ENCODE results near the gene PPP1R9A.

The PPP1R9A gene

DNA sequence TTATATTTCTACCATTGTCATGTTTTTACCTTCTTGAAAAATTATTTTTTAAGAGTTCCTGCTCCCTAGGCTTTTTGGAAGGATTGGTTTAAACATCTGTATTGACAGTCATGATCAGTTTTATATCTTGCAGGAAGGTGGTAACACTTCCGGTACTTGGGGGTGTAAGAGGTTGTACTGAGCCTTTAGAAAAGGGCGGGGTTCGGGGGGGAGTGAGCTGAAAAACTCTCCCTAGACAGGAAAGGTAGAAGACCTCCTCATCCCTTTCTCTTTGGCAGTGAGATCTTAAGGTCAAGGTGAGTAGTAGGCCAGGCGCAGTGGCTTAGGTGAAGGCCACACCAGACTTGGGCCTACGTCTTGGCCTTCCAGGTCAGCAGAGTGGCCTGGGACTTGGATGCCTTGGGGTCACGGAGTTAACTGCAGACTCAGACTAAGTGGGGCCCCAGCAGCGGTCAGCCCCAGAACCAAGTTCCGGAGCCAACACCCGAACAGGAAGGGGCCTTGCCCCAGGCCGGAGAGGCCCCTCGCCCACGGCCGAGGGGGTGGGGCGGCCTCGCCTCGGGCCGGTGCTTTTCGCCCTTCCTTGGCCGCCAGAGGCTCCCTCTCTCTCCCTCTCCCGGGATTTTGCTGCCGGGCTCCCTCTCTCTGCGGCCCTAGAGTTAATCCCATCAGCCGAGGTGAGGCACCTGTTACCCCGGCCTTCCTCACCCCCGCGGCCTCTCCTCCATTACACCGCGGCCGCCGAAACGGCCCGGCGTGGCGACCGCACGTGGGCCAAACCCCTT lies at the start of gene PPP1R9A:
Gene PPP1R9A (plus strand): TSS at position 569 of the 785 bp plus-strand sequence. CDS start 2,520 bp downstream, outside the sequence.
- no peak for DNase-seq (ENCODE audit: low read depth)

DNA sequence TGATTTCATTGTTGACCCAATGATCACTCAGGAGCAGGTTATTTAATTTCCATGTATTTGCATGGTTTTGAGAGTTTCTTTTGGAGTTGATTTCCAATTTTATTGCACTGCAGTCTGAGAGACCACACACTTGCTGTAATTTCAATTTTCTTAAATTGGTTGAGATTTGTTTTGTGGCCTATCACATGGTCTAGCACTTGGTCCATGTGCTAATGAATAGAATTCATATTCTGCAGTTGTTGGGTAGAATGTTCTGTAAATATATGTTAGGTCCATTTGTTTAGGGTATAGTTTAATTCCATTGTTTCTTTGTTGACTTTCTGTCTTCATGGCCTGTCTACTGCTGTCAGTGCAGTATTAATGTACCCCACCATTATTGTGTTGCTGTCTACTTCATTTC lies 36.3 kb upstream of the PPP1R9A start:
- no peak for DNase-seq (ENCODE audit: low read depth)

- DNase-seq (ENCODE audit: low read depth): no peak
Observed at GRCh38 chr7:94873239-94873638, 34.2 kb upstream of the PPP1R9A start.

- DNase-seq (ENCODE audit: low read depth): no peak
Observed at GRCh38 chr7:94874036-94874785, 33.2 kb upstream of the PPP1R9A start.

DNA sequence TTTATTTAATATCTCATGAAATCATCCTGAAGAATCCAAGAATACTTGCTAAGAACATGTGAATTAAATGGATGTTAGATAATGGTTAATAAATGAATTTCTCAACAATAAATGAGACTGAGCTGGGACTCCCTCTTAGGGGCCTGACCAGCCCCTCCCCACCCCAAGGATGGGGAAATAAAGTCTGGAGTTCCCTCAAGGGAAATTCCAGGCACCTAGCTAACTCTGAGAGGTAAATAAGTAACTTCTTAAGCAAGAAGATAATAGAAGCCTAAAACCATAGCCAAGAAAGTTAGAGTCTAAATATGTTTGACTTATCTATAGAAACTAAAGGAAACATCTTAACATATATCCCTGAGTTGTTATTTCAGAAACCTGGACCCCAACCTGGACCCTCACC lies 32.2 kb upstream of the PPP1R9A start:
- DNase-seq (ENCODE audit: low read depth): no peak

DNA sequence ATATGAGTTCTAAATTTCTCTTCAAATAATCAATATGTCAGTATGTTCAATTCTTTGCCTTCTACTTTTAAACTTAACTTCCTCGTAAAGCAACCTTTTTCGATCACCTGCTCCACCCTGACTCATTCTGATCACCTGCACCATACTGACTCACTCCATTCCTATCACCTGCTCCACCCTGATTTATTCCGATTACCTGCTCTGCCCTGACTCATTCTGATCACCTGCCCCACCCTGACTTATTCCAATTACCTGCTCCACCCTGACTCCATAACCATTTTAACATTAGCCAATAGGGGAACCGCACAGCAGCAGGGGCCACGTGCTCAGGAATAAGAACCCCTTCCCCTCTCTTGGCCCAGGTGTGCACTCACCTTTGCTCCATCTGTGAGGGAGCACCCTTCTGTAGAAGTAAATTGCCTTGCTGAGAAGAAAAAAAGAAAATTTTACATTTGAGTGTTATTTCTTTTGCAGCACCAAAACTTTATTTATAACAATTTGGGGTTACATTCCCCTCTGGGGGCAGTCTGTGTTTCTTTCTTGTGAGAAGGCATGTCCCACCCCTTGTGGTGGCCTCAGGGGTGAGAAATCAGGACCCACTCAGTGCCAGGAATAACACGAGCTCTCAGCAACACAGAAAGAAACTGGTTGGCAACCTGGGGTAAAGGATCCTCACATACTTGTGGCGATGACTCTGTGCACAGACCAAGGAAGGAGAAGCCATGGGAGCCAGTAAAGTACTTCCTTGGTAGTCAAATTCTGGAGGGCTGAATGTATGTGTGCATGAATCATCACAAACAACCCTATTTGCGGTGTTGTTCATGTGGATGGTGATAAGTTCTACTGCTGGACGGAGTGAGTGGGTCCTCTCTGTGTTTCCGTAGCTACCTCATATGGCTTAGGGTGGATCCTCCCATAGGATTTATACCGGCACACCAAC lies 29.4 kb upstream of the PPP1R9A start:
- no peak for DNase-seq (ENCODE audit: low read depth)

DNA sequence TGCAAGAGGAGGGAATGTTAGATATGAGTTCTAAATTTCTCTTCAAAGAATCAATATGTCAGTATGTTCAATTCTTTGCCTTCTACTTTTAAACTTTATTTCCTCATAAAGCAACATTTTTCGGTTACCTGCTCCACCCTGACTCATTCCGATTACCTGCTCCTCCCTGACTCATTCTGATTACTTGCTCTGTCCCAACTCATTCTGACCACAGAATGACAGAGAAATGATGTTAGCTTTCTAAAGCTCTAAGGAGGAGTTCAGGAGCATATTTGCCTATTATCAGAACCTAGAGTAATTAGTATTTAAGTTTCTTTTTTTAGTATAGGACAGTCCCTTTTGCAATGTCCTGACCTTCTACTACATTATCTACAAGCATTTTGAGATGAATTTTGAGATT lies 24.5 kb upstream of the PPP1R9A start:
- no peak for DNase-seq (ENCODE audit: low read depth)

DNA sequence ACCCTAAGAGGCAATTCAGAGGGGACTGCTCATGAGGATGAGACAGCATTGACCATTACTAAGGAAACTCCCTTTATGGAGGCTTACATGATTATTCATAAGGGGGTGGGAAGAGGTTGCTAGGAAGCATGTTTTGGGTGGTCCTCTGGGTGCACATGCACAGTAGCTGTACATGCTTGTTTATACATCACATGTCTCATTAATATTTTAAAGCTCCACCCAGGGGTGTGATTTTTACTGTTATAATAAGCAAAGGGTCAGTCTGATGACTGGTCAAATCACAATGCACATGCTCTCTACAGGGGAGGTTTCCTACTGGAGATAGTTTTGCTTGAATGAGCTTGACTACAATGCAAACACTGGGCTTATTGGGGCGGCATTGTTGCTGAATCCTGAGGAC lies 23.8 kb upstream of the PPP1R9A start:
- no peak for DNase-seq (ENCODE audit: low read depth)

GRCh38 chr7:94888551-94888950 lies 18.8 kb upstream of the PPP1R9A start:
- DNase-seq (ENCODE audit: low read depth): no peak

GRCh38 chr7:94888995-94889523 lies 18.3 kb upstream of the PPP1R9A start:
- no peak for DNase-seq (ENCODE audit: low read depth)

DNA sequence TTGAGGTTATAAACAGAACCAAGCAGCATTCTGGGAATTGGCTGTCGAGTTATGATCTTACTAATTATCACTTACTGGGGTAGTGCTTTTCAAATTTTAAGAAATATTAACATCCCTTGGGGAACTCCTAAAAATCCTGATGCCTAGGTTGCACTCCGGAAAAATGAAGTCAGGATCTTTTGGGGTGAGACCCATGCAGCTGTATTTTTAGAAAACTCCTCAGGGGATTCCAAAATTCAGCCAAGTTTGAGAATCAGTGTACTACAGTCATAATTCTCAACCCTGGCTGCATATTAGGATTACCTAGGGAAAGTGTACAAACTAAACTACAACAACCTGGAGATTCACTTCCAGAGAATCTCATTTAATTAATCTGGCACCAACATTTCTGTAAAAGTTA lies 17.2 kb upstream of the PPP1R9A start:
- no peak for DNase-seq (ENCODE audit: low read depth)

- DNase-seq (ENCODE audit: low read depth): no peak
Observed at GRCh38 chr7:94893661-94894060, 13.7 kb upstream of the PPP1R9A start.

GRCh38 chr7:94897541-94897940 lies 9.9 kb upstream of the PPP1R9A start:
- DNase-seq (ENCODE audit: low read depth): no peak

DNA sequence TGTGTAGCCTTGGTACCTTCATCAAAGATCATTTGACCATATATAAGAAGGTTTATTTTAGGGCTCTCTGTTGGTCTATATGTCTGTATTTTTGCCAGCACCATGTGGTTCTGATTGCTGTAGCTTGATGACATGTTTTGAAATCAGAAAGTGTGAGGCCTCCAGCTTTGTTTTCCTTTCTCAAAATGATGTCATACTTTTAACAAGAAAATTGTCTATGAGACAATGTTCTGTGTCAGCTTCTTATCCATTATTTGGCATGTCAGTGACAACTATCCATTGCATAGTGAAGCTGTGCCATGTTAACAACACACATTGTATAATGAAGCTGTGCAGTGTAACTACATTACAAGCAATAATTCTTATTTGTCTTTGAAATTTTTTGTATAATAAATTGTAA lies 9.1 kb upstream of the PPP1R9A start:
- DNase-seq (ENCODE audit: low read depth): no peak

DNA sequence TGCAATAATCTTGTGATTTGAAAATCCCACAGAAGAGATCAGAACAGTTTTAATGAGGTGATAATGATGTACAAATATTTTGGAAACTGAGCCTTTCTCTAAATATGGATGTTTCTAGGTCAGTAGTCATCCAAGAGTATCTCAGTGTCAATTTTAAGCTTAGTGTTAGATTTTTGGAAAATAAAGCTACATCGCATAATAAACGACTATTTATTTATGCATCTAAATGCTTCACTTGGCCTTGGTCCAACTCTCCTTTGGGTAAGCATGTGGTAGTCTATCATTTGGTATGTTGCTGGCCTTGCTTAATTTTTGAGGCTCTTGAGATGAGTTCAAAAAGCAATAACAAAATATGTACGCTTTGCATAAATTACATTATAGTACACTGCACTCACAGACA lies 5.4 kb upstream of the PPP1R9A start:
- DNase-seq (ENCODE audit: low read depth): no peak

DNA sequence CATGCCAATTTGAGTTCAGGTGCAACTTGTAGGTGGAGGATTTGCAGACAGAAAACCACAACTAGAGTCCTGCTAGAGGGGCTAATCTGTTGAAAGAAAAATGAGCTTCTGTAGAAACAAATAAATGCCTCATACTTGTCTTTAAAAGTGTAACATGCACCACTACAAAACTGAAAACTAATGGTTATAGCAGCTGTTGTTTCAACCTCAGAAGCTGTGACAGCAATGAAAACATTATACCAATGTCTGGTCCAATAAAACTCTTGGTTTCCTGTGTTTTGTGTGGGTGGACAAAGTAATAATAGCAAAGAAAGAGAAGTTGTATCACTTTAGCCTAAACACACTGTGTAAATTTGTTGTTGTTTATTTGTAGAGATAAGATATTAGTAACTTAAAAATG lies 3.4 kb upstream of the PPP1R9A start:
- no peak for DNase-seq (ENCODE audit: low read depth)

- DNase-seq (ENCODE audit: low read depth): no peak
Observed at GRCh38 chr7:94904982-94905381, 2.4 kb upstream of the PPP1R9A start.

DNA sequence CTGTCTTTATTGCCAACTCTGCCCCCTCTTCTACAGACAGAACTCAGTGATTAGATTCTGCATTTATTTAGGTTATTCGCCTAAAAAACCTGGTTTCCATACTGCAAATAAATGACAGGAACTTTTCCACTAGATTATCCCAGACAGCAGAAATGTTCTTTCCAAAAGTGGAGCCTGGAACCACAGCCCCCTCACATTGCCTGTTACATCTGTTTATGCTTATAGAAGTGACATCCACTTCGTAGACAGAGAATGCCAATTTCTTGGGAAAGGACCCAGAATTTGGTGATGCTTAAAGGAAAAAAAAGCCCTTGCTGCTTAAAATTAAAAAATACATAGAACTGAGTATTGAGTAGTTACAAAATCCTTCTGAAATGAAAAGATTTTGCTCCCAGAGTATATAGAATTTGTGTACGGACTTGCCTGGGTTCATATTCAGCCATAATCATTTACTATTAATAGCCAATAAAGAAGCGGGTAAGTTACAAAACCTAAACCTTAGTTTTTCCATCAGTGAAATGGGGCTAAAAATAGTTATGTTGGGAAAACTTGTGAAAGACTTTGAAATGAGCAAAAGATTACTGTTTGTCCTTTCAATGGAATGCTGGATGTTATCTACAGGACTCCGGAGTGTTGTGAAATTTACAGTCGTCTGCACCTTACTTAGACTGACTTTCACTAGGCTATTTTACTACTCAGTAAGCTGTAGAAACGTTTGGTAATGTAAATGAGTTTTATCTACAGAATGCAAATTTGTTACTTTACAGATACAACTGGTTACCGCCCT lies 1.1 kb upstream of the PPP1R9A start:
- DNase-seq (ENCODE audit: low read depth): no peak

DNA sequence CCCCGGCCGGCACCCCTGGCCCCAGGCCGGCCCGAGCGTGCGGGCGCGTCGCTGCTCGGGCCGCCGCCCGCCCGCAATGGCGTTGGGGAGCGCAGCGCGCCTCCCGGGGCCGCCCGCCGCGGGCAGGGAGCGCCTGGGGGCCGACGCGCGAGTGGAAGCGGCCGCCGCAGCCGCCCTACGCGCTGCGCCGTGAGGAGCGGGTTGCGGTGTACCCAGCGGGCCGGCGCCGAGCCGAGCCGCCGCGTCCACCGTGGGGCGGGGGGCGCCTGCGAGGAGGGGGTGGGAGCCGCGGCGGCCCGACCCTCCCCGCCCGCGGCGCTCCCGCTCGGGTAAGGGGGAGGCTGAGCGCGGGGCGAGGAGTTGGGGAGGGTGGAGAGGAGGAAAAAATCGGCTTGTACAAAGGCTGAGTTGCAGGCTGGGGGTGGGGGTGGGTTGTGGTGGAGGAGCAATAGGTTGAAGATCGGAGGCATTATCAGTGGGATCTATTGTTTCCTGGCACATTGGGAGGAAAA lies 473 bp downstream of the PPP1R9A start:
- no peak for DNase-seq (ENCODE audit: low read depth)

DNA sequence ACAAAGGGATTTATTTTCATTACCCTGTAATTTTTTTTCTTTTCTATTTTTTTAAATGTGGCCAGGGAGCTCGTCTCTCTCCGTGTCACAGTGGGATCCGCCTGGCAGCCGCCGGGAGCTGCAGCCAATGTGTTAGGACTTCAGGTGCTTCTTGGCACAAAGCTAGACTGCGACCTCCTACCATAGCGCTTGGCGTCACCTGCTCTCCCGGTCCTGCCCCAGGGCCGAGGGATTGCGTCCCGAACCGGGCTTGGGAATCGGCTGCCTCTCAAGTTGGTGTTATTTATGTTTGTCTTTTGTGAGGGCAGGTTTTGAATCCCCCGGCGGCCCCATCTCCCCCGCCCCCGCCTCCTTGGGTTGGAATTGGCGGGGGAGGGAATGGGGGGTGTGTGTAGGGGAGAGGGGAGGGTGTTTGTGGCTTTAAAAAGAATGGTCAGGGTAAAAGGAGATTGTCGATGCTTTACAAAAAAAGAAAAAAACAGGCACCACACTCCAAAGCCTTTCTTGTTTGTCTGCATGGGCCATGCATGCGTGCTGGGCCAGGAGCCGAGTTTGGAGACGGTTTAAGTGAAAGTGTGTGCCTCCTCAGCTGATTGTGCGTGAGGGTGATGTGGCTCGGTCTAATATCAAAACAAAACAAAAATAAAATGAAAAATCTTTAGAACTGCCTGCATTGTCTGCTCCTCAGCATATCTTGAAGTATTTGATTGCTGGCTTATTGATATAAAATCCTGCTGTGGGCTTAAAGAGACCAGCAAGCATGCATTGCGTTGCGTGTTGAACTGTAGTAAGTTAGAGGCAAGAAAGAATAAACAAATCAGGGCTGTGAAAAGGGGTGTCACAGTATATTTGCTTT lies 1.2 kb downstream of the PPP1R9A start:
- DNase-seq (ENCODE audit: low read depth): no peak
